Retinal pigment epithelial cell (primary cell): ENCODE measurements around the gene SCAF8.
A peak's percentile ranks its signal among the peaks of the same experiment; 100 is the strongest.

ENCODE experiments used
- DNase-seq: peaks from one replicate; pipeline ENCODE4 v3.0.0-alpha.2; 2010; ENCODE audit warnings: low read depth
- H3K4me3 ChIP-seq: 2 replicates; pipeline ENCODE4 v1.5.1; 2011; ENCODE audit warnings: mild to moderate bottlenecking, low read length, control low read depth, moderate library complexity
- CTCF ChIP-seq: conservative IDR thresholded peaks from 2 replicates; pipeline ENCODE4 v1.5.1; 2011; ENCODE audit warnings: low read depth, low read length, control low read depth, inconsistent platforms

The SCAF8 gene

DNA sequence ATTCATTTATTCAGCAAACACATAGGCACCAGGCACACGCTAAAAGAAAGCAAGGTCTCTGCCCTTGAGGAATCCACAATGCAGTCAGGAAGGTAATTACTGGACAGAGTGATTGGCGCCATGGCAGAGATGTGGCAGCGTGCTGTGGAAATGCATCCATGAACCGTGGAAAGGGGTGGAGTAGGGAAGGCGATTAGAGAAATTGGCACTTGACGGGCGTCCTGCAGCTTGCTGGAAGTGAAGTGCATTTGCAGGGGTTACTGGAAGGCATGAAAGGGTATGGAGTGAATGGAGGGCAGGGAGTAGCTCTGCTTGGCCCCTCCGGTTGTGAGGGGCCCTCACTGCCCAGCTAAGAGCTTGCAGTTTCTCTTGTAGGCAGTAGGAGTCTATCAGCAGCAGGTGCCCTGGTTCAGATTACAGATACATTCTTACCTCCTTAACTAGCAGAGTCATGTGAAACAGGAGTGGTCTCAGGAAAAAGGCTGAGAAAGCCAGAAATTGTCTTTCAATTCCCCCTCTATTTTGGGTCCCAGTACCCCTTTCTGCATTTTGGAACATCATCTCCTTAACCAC is 139.4 kb downstream of the SCAF8 start:
- H3K4me3 ChIP-seq: no peak overlapping the region
- TF ChIP-seq CTCF: peak; percentile 30
- DNase-seq: no peak

DNA sequence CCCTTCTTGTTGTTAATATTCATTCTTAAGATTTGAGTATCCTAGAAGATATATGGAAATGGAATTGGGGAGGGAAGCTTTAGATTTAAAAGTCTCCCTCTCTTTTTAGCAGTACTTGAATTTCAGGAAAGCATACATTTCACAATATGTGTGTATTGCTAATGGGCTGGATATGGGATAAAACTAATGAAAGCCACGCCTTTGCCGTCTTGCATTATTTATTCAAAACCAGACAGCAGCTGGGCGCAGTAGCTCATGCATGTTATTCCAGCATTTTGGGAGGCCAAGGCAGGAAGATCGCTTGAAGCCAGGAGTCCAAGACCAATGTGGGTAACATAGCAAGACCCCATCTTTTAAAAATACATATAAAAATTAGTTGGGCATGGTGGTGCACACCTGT is 140.3 kb downstream of the SCAF8 start:
- no peak overlapping the region for H3K4me3 ChIP-seq
- no peak for DNase-seq
- TF ChIP-seq CTCF: no peak

GRCh38 chr6:154874773-154875592 is 141.8 kb downstream of the SCAF8 start:
- H3K4me3 ChIP-seq: no peak overlapping the region
- DNase-seq: no peak
- TF ChIP-seq CTCF: no peak

DNA sequence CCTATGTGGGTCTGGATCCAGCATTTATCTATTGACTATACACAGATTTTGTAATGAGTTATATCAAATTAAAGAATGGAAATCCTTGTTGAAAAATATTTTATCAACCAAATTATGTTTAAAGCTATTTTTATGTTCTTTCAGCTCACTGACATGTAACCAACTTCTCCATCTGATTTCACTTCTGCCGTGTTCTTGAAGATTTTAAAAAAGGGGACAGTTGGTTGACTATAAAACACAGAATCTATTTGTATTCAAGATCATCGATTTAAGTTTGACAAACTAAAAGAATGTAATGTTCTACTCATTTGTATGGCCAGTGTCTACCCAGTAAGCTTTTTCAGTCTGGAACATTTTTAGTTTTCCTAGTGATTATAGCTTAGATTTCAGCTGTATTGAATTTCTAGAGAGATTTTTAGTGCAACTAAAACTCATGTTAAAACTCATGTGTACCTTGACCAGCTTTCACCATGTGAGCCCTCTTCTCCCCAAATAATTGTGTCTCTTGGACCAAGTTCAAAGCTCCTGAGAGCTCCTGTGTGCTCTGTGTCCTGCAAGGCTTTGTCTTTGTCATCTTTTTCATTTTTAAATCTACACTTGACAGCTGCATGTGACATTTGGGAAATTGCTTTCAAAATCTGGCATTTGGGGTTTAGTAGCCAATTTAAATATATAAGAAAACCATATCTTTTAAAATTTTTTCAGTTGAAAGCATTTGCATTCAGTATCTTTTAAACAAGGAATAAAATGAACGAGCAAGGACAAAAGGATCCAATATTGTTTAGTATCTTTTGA is 143.5 kb downstream of the SCAF8 start:
- no peak overlapping the region for H3K4me3 ChIP-seq
- DNase-seq: no peak
- TF ChIP-seq CTCF: no peak

- H3K4me3 ChIP-seq: no peak overlapping the region
- TF ChIP-seq CTCF: no peak
- no peak for DNase-seq
These were observed 145.8 kb downstream of the SCAF8 start for GRCh38 chr6:154878871-154879491.

GRCh38 chr6:154882107-154882506 is 148.9 kb downstream of the SCAF8 start:
- no peak for DNase-seq
- H3K4me3 ChIP-seq: no peak overlapping the region
- no peak for TF ChIP-seq CTCF
